ENCODE data around the gene ATXN2L. TPM values are rescaled to one million over a fixed set of nuclear protein-coding genes. Genes with fewer than 3 reads are reported as not detected.
"Not testable (repeated sequence)": the region's sequence is repeated elsewhere in the genome, so short reads cannot be mapped to it uniquely, and the experiment has no call there.

Gene ATXN2L
- total RNA-seq = 100 to 1,000 TPM; 273 to 345 (median 281) TPM
- total RNA-seq (2013) = 119 TPM
- 91.8 to 287 (median 180) reads per million in 29 experiments for total RNA-seq

- Mint-ChIP-seq H3K27ac (peak within 1 kb of the TSS; percentile 96 to 98), H3K27me3 (no peaks in the 10 kb centered on the region), H3K4me1 (peaks cover 36 to 50% (median 42%) of the 10 kb centered on the region in 3 donors), H3K36me3 (peaks cover 24% of the 10 kb centered on the region), H3K4me3 (peak within 1 kb of the TSS; percentile 96 to 98 (median 98)), H3K9me3 (no peaks in the 10 kb centered on the region)
- DNase-seq = peak; percentile 86 to 97 (median 91)
- H3K4me1 ChIP-seq (ENCODE audit: control insufficient read depth in 1 of 2, extremely low read depth in 1 of 2, insufficient read depth in 2 of 2, low read length in 2 of 2) = peaks cover 22% of the 10 kb centered on the region in 2 experiments
- peak within 1 kb of the TSS; percentile 64 to 95 for H3K4me3 ChIP-seq (ENCODE audit: control insufficient read depth in 1 of 2, extremely low read depth in 1 of 2, low read length in 1 of 2)
- ChIA-PET POLR2A (interaction anchor here (0.5 to 0.7 kb wide), 6 partner anchors 14 to 1533 kb away, joined by 3 to 10 read pairs (median 5); no protein-coding TSS in a partner anchor), CTCF (interaction anchor here in 1 of 2 donors (0.6 to 1.0 kb wide), 6 partner anchors 23 to 1041 kb away, joined by 3 to 7 read pairs (median 4); partner anchors contain the start of genes SH2B1 and TUFM)
- H3K36me3 ChIP-seq (ENCODE audit: control insufficient read depth in 2 of 2, extremely low read depth in 1 of 2, insufficient read depth in 1 of 2, low read length in 1 of 2) = peaks cover 14 to 26% of the 10 kb centered on the region in 2 donors
- WGBS (ENCODE audit: insufficient coverage) = 0% methylated on average over 54 of the region's 91 CpGs
- H3K27me3 ChIP-seq (replicated peaks in 1 of 2; ENCODE audit: control insufficient read depth in 2 of 2, extremely low read depth in 1 of 2, insufficient read depth in 2 of 2, low read length in 1 of 2) = no peaks in the 10 kb centered on the region
- ATAC-seq (replicated peaks in 1 of 4) = peak; percentile 61 to 73 (median 67)
- no peaks in the 10 kb centered on the region for H3K9me3 ChIP-seq
- peak within 1 kb of the TSS; percentile 98 for H3K27ac ChIP-seq (ENCODE audit: low read length)
Observed at GRCh38 chr16:28822520-28823290, at the start of gene ATXN2L. Gene ATXN2L (plus strand): TSS chr16:28822999. CDS start chr16:28823260, 261 bp downstream.

GRCh38 chr16:28781697-28782096 lies 41.1 kb upstream of the ATXN2L start:
- ATAC-seq (replicated peaks in 1 of 4); H3K4me1 ChIP-seq (ENCODE audit: control insufficient read depth in 1 of 2, extremely low read depth in 1 of 2, insufficient read depth in 2 of 2, low read length in 2 of 2); H3K27me3 ChIP-seq (replicated peaks in 1 of 2; ENCODE audit: control insufficient read depth in 2 of 2, extremely low read depth in 1 of 2, insufficient read depth in 2 of 2, low read length in 1 of 2); H3K36me3 ChIP-seq (ENCODE audit: control insufficient read depth in 2 of 2, extremely low read depth in 1 of 2, insufficient read depth in 1 of 2, low read length in 1 of 2); H3K27ac Mint-ChIP-seq; H3K27ac ChIP-seq (ENCODE audit: low read length); H3K4me1 Mint-ChIP-seq; H3K36me3 Mint-ChIP-seq; DNase-seq; H3K27me3 Mint-ChIP-seq; H3K4me3 Mint-ChIP-seq; POLR2A ChIA-PET; H3K9me3 ChIP-seq; CTCF ChIA-PET; H3K9me3 Mint-ChIP-seq; H3K4me3 ChIP-seq (ENCODE audit: control insufficient read depth in 1 of 2, extremely low read depth in 1 of 2, low read length in 1 of 2): not testable (repeated sequence)
- no CpG with 5 or more reads among the region's 6 CpGs for WGBS (ENCODE audit: insufficient coverage)

- H3K9me3 ChIP-seq; H3K27ac ChIP-seq (ENCODE audit: low read length); H3K4me1 Mint-ChIP-seq; H3K9me3 Mint-ChIP-seq; H3K27me3 Mint-ChIP-seq; H3K4me3 Mint-ChIP-seq; DNase-seq; H3K36me3 Mint-ChIP-seq; CTCF ChIA-PET; H3K27ac Mint-ChIP-seq; H3K27me3 ChIP-seq (replicated peaks in 1 of 2; ENCODE audit: control insufficient read depth in 2 of 2, extremely low read depth in 1 of 2, insufficient read depth in 2 of 2, low read length in 1 of 2); H3K4me1 ChIP-seq (ENCODE audit: control insufficient read depth in 1 of 2, extremely low read depth in 1 of 2, insufficient read depth in 2 of 2, low read length in 2 of 2); ATAC-seq (replicated peaks in 1 of 4); POLR2A ChIA-PET; H3K36me3 ChIP-seq (ENCODE audit: control insufficient read depth in 2 of 2, extremely low read depth in 1 of 2, insufficient read depth in 1 of 2, low read length in 1 of 2); H3K4me3 ChIP-seq (ENCODE audit: control insufficient read depth in 1 of 2, extremely low read depth in 1 of 2, low read length in 1 of 2): not testable (repeated sequence)
- WGBS (ENCODE audit: insufficient coverage) = no CpG with 5 or more reads among the region's 4 CpGs
Observed at GRCh38 chr16:28782357-28782756, 40.4 kb upstream of the ATXN2L start.

- H3K27ac Mint-ChIP-seq; H3K9me3 Mint-ChIP-seq; POLR2A ChIA-PET; H3K27me3 Mint-ChIP-seq; H3K27me3 ChIP-seq (replicated peaks in 1 of 2; ENCODE audit: control insufficient read depth in 2 of 2, extremely low read depth in 1 of 2, insufficient read depth in 2 of 2, low read length in 1 of 2); H3K4me1 Mint-ChIP-seq; H3K36me3 Mint-ChIP-seq; H3K4me3 ChIP-seq (ENCODE audit: control insufficient read depth in 1 of 2, extremely low read depth in 1 of 2, low read length in 1 of 2); H3K36me3 ChIP-seq (ENCODE audit: control insufficient read depth in 2 of 2, extremely low read depth in 1 of 2, insufficient read depth in 1 of 2, low read length in 1 of 2); H3K9me3 ChIP-seq; H3K4me1 ChIP-seq (ENCODE audit: control insufficient read depth in 1 of 2, extremely low read depth in 1 of 2, insufficient read depth in 2 of 2, low read length in 2 of 2); CTCF ChIA-PET; H3K27ac ChIP-seq (ENCODE audit: low read length): not testable (repeated sequence)
- no CpG with 5 or more reads among the region's 13 CpGs for WGBS (ENCODE audit: insufficient coverage)
- peak in 27 of 35 experiments; percentile 25 to 77 (median 62) for DNase-seq
- peak overlapping the region; percentile 28 to 64 (median 40) for H3K4me3 Mint-ChIP-seq
- ATAC-seq (replicated peaks in 1 of 4) = peak; percentile 79 to 91 (median 86)
Observed at GRCh38 chr16:28802235-28803019, 20.4 kb upstream of the ATXN2L start.

GRCh38 chr16:28807445-28808120 lies 15.2 kb upstream of the ATXN2L start:
- POLR2A ChIA-PET; H3K27ac Mint-ChIP-seq; H3K9me3 Mint-ChIP-seq; H3K4me3 ChIP-seq (ENCODE audit: control insufficient read depth in 1 of 2, extremely low read depth in 1 of 2, low read length in 1 of 2); H3K27ac ChIP-seq (ENCODE audit: low read length); ATAC-seq (replicated peaks in 1 of 4); H3K4me3 Mint-ChIP-seq; H3K27me3 Mint-ChIP-seq; H3K4me1 ChIP-seq (ENCODE audit: control insufficient read depth in 1 of 2, extremely low read depth in 1 of 2, insufficient read depth in 2 of 2, low read length in 2 of 2); H3K36me3 Mint-ChIP-seq; CTCF ChIA-PET; H3K27me3 ChIP-seq (replicated peaks in 1 of 2; ENCODE audit: control insufficient read depth in 2 of 2, extremely low read depth in 1 of 2, insufficient read depth in 2 of 2, low read length in 1 of 2); DNase-seq; H3K9me3 ChIP-seq; H3K36me3 ChIP-seq (ENCODE audit: control insufficient read depth in 2 of 2, extremely low read depth in 1 of 2, insufficient read depth in 1 of 2, low read length in 1 of 2); H3K4me1 Mint-ChIP-seq: not testable (repeated sequence)
- WGBS (ENCODE audit: insufficient coverage) = no CpG with 5 or more reads among the region's 11 CpGs

GRCh38 chr16:28820016-28820415 lies 2.8 kb upstream of the ATXN2L start:
- peak overlapping the region in 1 of 3 donors; percentile 31 for H3K4me3 Mint-ChIP-seq
- 100% methylated on average over 2 of the region's 5 CpGs for WGBS (ENCODE audit: insufficient coverage)
- H3K4me3 ChIP-seq (ENCODE audit: control insufficient read depth in 1 of 2, extremely low read depth in 1 of 2, low read length in 1 of 2) = no peak overlapping the region
- peaks cover 4% of the 10 kb centered on the region for H3K36me3 Mint-ChIP-seq
- no peaks in the 10 kb centered on the region for H3K27me3 Mint-ChIP-seq
- CTCF ChIA-PET = no interaction called here
- H3K9me3 Mint-ChIP-seq = no peaks in the 10 kb centered on the region
- H3K4me1 Mint-ChIP-seq = peaks cover 16 to 25% (median 17%) of the 10 kb centered on the region in 3 donors
- POLR2A ChIA-PET = no interaction called here
- H3K9me3 ChIP-seq = no peaks in the 10 kb centered on the region
- H3K4me1 ChIP-seq (ENCODE audit: control insufficient read depth in 1 of 2, extremely low read depth in 1 of 2, insufficient read depth in 2 of 2, low read length in 2 of 2) = peaks cover 10 to 14% of the 10 kb centered on the region in 2 experiments
- no peak overlapping the region for H3K27ac Mint-ChIP-seq
- no peak overlapping the region for H3K27ac ChIP-seq (ENCODE audit: low read length)
- no peaks in the 10 kb centered on the region for H3K27me3 ChIP-seq (replicated peaks in 1 of 2; ENCODE audit: control insufficient read depth in 2 of 2, extremely low read depth in 1 of 2, insufficient read depth in 2 of 2, low read length in 1 of 2)
- no peak for ATAC-seq (replicated peaks in 1 of 4)
- DNase-seq = no peak
- no peaks in the 10 kb centered on the region for H3K36me3 ChIP-seq (ENCODE audit: control insufficient read depth in 2 of 2, extremely low read depth in 1 of 2, insufficient read depth in 1 of 2, low read length in 1 of 2)
